IMR-90 (cell line): ENCODE data around the gene LRRC1.

ENCODE experiments used
- CTCF ChIP-seq: conservative IDR thresholded peaks from 2 replicates; pipeline ENCODE4 v1.5.1; 2012; ENCODE audit warnings: mild to moderate bottlenecking, low read depth, low read length, improper control_type of control experiment
- MAFK ChIP-seq: IDR thresholded peaks from 2 replicates; pipeline ENCODE4 v1.6.1; 2012; ENCODE audit warnings: low read depth, low read length, improper control_type of control experiment

GRCh38 chr6:53792973-53793317 lies 1.9 kb upstream of the LRRC1 start:
- TF ChIP-seq CTCF: no peak
- no peak for TF ChIP-seq MAFK
